Brain microvascular endothelial cell (primary cell): ENCODE measurements around the gene RAPGEF4.

ENCODE experiments used
- DNase-seq: peaks from one replicate; pipeline ENCODE4 v3.0.0-alpha.2; 2020
- H3K27ac ChIP-seq: fragments of 250-450 bp; sonication (Bioruptor Pico); 2 replicates; pipeline ENCODE4 v1.5.1; 2020; ENCODE audit warnings: mild to moderate bottlenecking, moderate library complexity
- H3K27me3 ChIP-seq: fragments of 250-450 bp; sonication (Bioruptor Pico); replicated peaks from 2 replicates; pipeline ENCODE4 v1.5.1; 2020; ENCODE audit warnings: mild to moderate bottlenecking
- H3K36me3 ChIP-seq: fragments of 250-450 bp; sonication (Bioruptor Pico); replicated peaks from 2 replicates; pipeline ENCODE4 v1.5.1; 2020; ENCODE audit warnings: mild to moderate bottlenecking
- H3K4me3 ChIP-seq: 2 replicates; pipeline ENCODE4 v1.5.1; 2011; ENCODE audit warnings: low read depth, mild to moderate bottlenecking, control low read depth, low read length, moderate library complexity
- CTCF ChIP-seq: IDR thresholded peaks from 2 replicates; pipeline ENCODE4 v1.5.1; 2011; ENCODE audit warnings: low read depth, mild to moderate bottlenecking, moderate library complexity, low read length, control low read depth, inconsistent platforms; ENCODE audit errors: missing control alignments
- in situ Hi-C: cut with HindIII; loops from 2 replicates; pipeline ENCODE4 v1.10.0; 2017; ENCODE audit warnings: low sequenced_read_pairs, low pct_ligation_motif_present

The RAPGEF4 gene

GRCh38 chr2:172991031-172991430, 255.4 kb downstream of the RAPGEF4 start:
- no peaks in the 10 kb centered on the region for H3K27me3 ChIP-seq
- H3K4me3 ChIP-seq, result no peak overlapping the region
- no peaks in the 10 kb centered on the region for H3K36me3 ChIP-seq
- in situ Hi-C loops, result no loop called here
- no peak for TF ChIP-seq CTCF
- no peak for DNase-seq
- no peak overlapping the region for H3K27ac ChIP-seq

GRCh38 chr2:172993139-172993538, 257.5 kb downstream of the RAPGEF4 start:
- no peak for DNase-seq
- no peaks in the 10 kb centered on the region for H3K27me3 ChIP-seq
- H3K4me3 ChIP-seq, result no peak overlapping the region
- H3K27ac ChIP-seq, result no peak overlapping the region
- in situ Hi-C loops, result no loop called here
- TF ChIP-seq CTCF, result no peak
- no peaks in the 10 kb centered on the region for H3K36me3 ChIP-seq

- Histone ChIP-seq H3K36me3 (no peaks in the 10 kb centered on the region), H3K4me3 (no peak overlapping the region), H3K27ac (no peak overlapping the region), H3K27me3 (no peaks in the 10 kb centered on the region)
- DNase-seq, result no peak
- TF ChIP-seq CTCF, result no peak
- in situ Hi-C loops, result no loop called here
These were observed 258.5 kb downstream of the RAPGEF4 start for GRCh38 chr2:172993931-172994717.

- DNase-seq, result no peak
- H3K27me3 ChIP-seq, result no peaks in the 10 kb centered on the region
- no peak overlapping the region for H3K4me3 ChIP-seq
- no peak for TF ChIP-seq CTCF
- H3K36me3 ChIP-seq, result no peaks in the 10 kb centered on the region
- in situ Hi-C loops, result no loop called here
- no peak overlapping the region for H3K27ac ChIP-seq
These were observed 259.2 kb downstream of the RAPGEF4 start for GRCh38 chr2:172994864-172995263.

GRCh38 chr2:172995323-172996244, 259.9 kb downstream of the RAPGEF4 start:
- peak; percentile 80 for DNase-seq
- in situ Hi-C loops, result no loop called here
- no peak overlapping the region for H3K4me3 ChIP-seq
- no peaks in the 10 kb centered on the region for H3K36me3 ChIP-seq
- H3K27ac ChIP-seq, result peak overlapping the region; percentile 2
- no peaks in the 10 kb centered on the region for H3K27me3 ChIP-seq
- peak; percentile 65 for TF ChIP-seq CTCF
